Nephron progenitor cell (in vitro differentiated cells): ENCODE results near the gene AGAP1.
"Not testable (repeated sequence)": the region's sequence is repeated elsewhere in the genome, so short reads cannot be mapped to it uniquely, and the experiment has no call there.

Source experiments
- DNase-seq: peaks from one replicate; pipeline ENCODE4 v3.0.0; 2021
- H3K27ac Mint-ChIP-seq: 2 replicates; pipeline ENCODE4 v1.8.0; 2021; ENCODE audit warnings: mild to moderate bottlenecking, moderate library complexity, mixed read lengths
- H3K27me3 Mint-ChIP-seq: 2 replicates; pipeline ENCODE4 v1.8.0; 2021; ENCODE audit warnings: mild to moderate bottlenecking, low read depth, mixed read lengths; ENCODE audit not compliant: poor library complexity
- H3K36me3 Mint-ChIP-seq: 2 replicates; pipeline ENCODE4 v1.8.0; 2021; ENCODE audit warnings: low read depth, mixed read lengths
- H3K4me1 Mint-ChIP-seq: 2 replicates; pipeline ENCODE4 v1.8.0; 2021; ENCODE audit warnings: mixed read lengths
- H3K4me3 Mint-ChIP-seq: 2 replicates; pipeline ENCODE4 v1.8.0; 2021; ENCODE audit warnings: mild to moderate bottlenecking, moderate library complexity, mixed read lengths
- H3K9me3 Mint-ChIP-seq: 2 replicates; pipeline ENCODE4 v1.8.0; 2021; ENCODE audit warnings: mild to moderate bottlenecking, moderate library complexity, mixed read lengths
- TF ChIP-seq, protein P1 (sequence below): fragments of 200-600 bp; sonication (generic); IDR thresholded peaks from 2 replicates; pipeline ENCODE4 v1.5.0; 2021; ENCODE audit warnings: antibody characterized with exemption

The AGAP1 gene

DNA sequence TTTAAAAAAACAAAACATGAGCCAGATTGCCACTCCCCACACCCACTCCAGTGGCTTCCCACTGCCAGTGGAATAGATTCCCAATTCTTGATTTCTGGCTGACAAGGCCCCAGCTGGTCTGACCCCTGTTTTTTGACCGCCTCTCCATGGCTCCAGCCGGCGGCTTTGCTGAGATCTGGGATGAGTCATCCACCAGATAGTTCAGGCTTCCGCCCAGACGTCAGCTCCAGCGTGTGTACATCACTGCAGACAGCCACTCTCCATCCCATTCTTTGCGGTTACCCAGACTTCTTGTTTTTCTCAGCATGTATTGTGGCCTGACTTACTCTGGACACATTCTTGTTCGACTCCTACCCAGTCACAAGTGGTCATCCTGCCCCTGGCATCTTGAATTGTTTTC is 446.5 kb downstream of the AGAP1 start:
- DNase-seq: no peak
- no peak overlapping the region for H3K4me3 Mint-ChIP-seq
- TF ChIP-seq, protein P1, sequence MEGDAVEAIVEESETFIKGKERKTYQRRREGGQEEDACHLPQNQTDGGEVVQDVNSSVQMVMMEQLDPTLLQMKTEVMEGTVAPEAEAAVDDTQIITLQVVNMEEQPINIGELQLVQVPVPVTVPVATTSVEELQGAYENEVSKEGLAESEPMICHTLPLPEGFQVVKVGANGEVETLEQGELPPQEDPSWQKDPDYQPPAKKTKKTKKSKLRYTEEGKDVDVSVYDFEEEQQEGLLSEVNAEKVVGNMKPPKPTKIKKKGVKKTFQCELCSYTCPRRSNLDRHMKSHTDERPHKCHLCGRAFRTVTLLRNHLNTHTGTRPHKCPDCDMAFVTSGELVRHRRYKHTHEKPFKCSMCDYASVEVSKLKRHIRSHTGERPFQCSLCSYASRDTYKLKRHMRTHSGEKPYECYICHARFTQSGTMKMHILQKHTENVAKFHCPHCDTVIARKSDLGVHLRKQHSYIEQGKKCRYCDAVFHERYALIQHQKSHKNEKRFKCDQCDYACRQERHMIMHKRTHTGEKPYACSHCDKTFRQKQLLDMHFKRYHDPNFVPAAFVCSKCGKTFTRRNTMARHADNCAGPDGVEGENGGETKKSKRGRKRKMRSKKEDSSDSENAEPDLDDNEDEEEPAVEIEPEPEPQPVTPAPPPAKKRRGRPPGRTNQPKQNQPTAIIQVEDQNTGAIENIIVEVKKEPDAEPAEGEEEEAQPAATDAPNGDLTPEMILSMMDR: no peak
- H3K27ac Mint-ChIP-seq: no peak overlapping the region
- peaks cover 44% of the 10 kb centered on the region for H3K4me1 Mint-ChIP-seq
- H3K9me3 Mint-ChIP-seq: peaks cover 11% of the 10 kb centered on the region
- H3K27me3 Mint-ChIP-seq: no peaks in the 10 kb centered on the region
- H3K36me3 Mint-ChIP-seq: peaks cover 46% of the 10 kb centered on the region

DNA sequence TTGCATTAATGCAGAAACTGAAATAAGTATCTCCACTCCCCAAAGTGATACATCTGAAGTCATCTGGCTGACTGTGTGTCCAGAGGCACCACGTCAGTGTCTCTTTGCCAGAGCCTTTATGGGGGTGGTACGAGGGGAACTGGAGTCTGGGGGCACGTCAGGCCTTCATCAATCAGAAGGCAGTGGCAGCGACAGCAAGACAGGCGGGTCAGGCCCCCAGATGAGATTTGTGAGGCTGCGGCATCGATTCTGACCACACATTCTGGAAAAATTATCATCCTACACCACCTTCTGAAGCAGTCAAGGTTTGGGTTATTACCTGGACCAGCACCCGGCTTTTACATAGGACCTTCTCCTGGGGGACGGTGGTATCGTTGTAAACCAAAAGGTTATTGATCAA is 450.7 kb downstream of the AGAP1 start:
- Mint-ChIP-seq H3K9me3 (no peaks in the 10 kb centered on the region), H3K27me3 (no peaks in the 10 kb centered on the region), H3K4me3 (no peak overlapping the region), H3K27ac (no peak overlapping the region), H3K4me1 (peaks cover 26% of the 10 kb centered on the region), H3K36me3 (peaks cover 17% of the 10 kb centered on the region)
- DNase-seq: no peak
- TF ChIP-seq, protein P1: no peak

DNA sequence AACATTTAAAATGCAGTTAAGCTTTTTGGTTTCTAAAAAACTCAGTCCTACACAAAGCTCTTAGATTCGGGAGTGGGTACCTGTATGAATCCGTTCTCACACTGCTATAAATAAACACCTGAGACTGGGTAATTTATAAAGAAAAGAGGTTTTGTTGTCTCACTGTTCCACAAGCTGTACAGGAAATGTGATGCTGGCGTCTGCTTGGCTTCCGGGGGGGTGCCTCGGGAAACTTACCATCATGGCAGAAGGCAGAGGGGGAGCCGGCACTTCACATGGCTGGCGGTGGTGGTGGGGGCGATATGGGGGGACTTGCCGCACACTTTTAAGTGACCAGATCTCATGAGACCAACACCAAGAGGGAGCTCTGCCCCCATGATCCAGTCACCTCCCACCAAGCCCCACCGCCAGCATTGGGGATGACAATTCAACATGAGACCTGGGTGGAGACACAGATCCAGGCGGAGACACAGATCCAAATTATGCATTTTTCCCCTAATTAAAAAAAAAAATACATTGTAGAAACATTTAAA is 451.8 kb downstream of the AGAP1 start:
- no peaks in the 10 kb centered on the region for H3K27me3 Mint-ChIP-seq
- peaks cover 26% of the 10 kb centered on the region for H3K4me1 Mint-ChIP-seq
- H3K27ac Mint-ChIP-seq: no peak overlapping the region
- H3K36me3 Mint-ChIP-seq: peaks cover 11% of the 10 kb centered on the region
- H3K9me3 Mint-ChIP-seq: no peaks in the 10 kb centered on the region
- no peak for DNase-seq
- TF ChIP-seq, protein P1: no peak
- no peak overlapping the region for H3K4me3 Mint-ChIP-seq

DNA sequence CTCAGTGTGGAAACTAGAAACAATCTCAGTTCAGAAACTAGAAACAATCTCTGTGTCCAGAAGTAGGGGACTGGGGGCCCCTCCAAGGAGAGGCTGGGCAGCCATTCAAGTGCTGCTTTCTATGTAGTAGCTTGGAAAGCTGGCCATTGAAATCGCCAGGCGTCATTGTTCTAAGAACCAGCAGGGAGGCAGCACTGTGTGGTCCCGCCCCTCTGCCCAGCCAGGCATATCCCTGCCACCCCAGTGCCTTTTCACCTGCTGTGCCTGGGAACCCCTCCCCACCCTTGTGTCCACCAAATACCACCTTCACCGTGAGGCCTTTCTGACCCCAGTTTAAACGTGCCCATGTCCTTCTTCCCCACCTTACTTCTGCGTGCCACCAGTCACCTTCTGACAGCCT is 452.7 kb downstream of the AGAP1 start:
- H3K9me3 Mint-ChIP-seq: no peaks in the 10 kb centered on the region
- DNase-seq: no peak
- H3K4me3 Mint-ChIP-seq: no peak overlapping the region
- TF ChIP-seq, protein P1: no peak
- H3K27ac Mint-ChIP-seq: no peak overlapping the region
- H3K27me3 Mint-ChIP-seq: no peaks in the 10 kb centered on the region
- H3K4me1 Mint-ChIP-seq: peaks cover 31% of the 10 kb centered on the region
- H3K36me3 Mint-ChIP-seq: peaks cover 5% of the 10 kb centered on the region

DNA sequence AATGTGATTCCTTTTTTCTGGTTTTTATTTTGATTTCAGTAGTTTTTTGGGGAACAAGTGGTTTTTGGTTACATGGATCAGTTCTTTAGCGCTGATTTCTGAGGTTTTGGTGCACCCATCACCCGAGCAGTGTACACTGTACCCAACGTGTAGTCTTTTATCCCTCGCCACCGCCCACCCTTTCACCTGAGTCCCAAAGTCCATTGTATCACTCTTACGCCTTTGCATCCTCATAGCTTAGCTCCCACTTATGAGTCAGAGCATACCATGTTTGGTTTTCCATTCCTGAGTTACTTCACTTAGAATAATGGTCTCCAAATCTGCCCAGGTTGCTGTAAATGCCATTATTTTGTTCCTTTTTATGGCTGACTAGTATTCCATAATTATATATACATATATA is 453.2 kb downstream of the AGAP1 start:
- H3K4me3 Mint-ChIP-seq, H3K9me3 Mint-ChIP-seq, H3K36me3 Mint-ChIP-seq, H3K27me3 Mint-ChIP-seq, H3K27ac Mint-ChIP-seq, DNase-seq: not testable (repeated sequence)
- peaks cover 35% of the 10 kb centered on the region for H3K4me1 Mint-ChIP-seq

DNA sequence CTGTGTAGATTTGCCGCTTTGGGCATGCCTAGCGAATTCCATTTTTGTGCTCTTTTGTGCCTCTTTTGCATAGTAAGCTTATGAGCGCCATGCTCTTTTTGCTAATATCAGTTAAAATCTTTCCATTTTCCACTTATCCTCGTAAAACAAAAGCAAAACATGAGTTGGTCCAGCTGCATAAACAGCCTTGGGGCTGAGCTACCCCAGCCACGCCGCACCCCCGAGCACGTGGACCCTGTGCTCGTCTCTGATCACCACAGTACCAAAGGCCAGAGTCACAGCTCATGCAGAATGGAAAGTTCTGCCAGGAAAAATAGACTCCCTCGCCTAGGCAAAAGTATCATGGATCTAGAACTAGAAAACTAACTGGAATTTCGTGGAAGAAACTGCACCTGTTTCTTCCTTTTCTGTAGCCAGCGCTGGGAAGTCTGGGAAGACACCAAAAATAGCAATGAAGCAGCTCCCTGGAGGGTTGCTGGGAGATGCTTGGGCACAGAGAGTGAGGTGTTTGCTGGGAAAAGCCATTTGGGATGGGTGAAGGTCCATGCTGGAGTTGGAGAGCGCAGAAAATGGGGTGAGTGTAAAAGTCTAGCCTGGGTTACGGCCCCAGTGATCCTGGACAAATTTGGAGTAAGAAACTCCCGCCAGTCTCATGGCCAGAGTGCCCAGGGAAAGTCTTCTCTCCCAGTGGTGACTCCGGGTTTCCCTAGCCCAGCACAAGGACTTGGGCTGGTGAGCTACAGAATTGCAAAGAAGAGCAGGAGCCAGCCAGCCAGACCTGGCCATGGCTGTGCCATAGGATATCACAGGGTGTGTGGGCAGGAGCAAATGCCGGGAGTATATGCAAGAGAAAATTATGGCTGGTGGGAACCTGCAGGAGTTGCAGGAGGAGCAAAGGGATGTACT is 456.0 kb downstream of the AGAP1 start:
- no peaks in the 10 kb centered on the region for H3K36me3 Mint-ChIP-seq
- DNase-seq: no peak
- H3K4me1 Mint-ChIP-seq: peaks cover 27% of the 10 kb centered on the region
- no peaks in the 10 kb centered on the region for H3K27me3 Mint-ChIP-seq
- TF ChIP-seq, protein P1: no peak
- no peak overlapping the region for H3K4me3 Mint-ChIP-seq
- no peaks in the 10 kb centered on the region for H3K9me3 Mint-ChIP-seq
- peak overlapping the region; percentile 93 for H3K27ac Mint-ChIP-seq
